Psoas muscle (tissue), 8 donors: ENCODE measurements around the gene FASLG. TPM values are rescaled to one million over a fixed set of nuclear protein-coding genes. Genes with fewer than 3 reads are reported as not detected.

Experiments used
- ATAC-seq, 4 donors: fragments of 200-7000 bp; cut with Tn5 transposase; one replicate each; pipeline ENCODE4 v1.9.1; 2020; ENCODE audit warnings: moderate library complexity in 3 of 4, mild to moderate bottlenecking in 2 of 4
- DNase-seq, 2 donors: peaks; one replicate each; pipeline ENCODE4 v3.0.0-alpha.2; 2020
- H3K27ac ChIP-seq: fragments of 200-600 bp; one replicate; pipeline ENCODE4 v1.8.0; 2022
- H3K27me3 ChIP-seq, 3 donors: fragments of 200-600 bp in 1 of 3; one replicate each; pipeline versions ENCODE4 v1.6.1 to v1.8.0; 2013 to 2022; ENCODE audit warnings: low read length in 2 of 3, mild to moderate bottlenecking in 2 of 3, moderate library complexity in 1 of 3; ENCODE audit not compliant: insufficient read depth in 3 of 3
- H3K36me3 ChIP-seq, 2 donors: fragments of 200-600 bp in 1 of 2; one replicate each; pipeline versions ENCODE4 v1.6.1 to v1.8.0; 2013 to 2022; ENCODE audit warnings: low read depth in 1 of 2, mild to moderate bottlenecking in 1 of 2, moderate library complexity in 1 of 2; ENCODE audit not compliant: insufficient read depth in 1 of 2
- H3K4me1 ChIP-seq: fragments of 200-600 bp; one replicate; pipeline ENCODE4 v1.8.0; 2022
- H3K4me3 ChIP-seq: fragments of 200-600 bp; one replicate; pipeline ENCODE4 v1.8.0; 2022; ENCODE audit warnings: mild to moderate bottlenecking
- H3K9me3 ChIP-seq: fragments of 200-600 bp; one replicate; pipeline ENCODE4 v1.8.0; 2022
- CTCF ChIP-seq: fragments of 200-600 bp; IDR thresholded peaks from one replicate; pipeline ENCODE4 v1.8.0; 2022; ENCODE audit warnings: antibody characterized with exemption
- WGBS, 3 donors: extraction: QIAGEN DNeasy Blood & Tissue Kit; methylation state at CpG; one replicate each; pipeline versions ENCODE4 v1.1.6 to v1.1.7; 2013; 5-methylcytosine and 5-hydroxymethylcytosine counted together
- intact Hi-C, 2 donors: fragments of 100-400 bp; cut with DNase I; formaldehyde crosslinking; loops; one replicate each; pipeline versions ENCODE4 v1.11.0 to v1.14.2; 2022
- polyA plus RNA-seq, 3 donors: library from polyadenylated mRNA; stranded (reverse); fragments of 200-250 nt; gene quantifications; one replicate each; pipeline ENCODE4 v1.2.3, GENCODE V29; 2013
- total RNA-seq, 4 donors: library from RNA; stranded (reverse); fragmentation: NEBNext Ultra II Directional in 2 of 4; extraction: Animal tissue kit (Norgen Biotek cat#: 25700) in 2 of 4; gene quantifications; one replicate each; pipeline versions ENCODE4 v1.2.1 to v1.2.4, GENCODE V29; 2021 to 2023
- donor health status: healthy with polysubstance abuse.
- donor health status: DM: no; HTN: no; CAD: no; lungs with moderate emphysema.
- donor health status: Bipolar disorder and iron deficiency.
- donor health status: healthy.
- donor health status: DM: yes; HTN: yes; CAD: no.
- donor health status: DM: no; HTN: no; CAD: no.
- donor health status: DM: no; HTN: no; CAD: no.
- donor health status: DM: yes; HTN: yes; CAD: no.

FASLG gene
- total and polyA plus RNA-seq, 7 donors, result 0.17 TPM; not detected in 6

- DNase-seq, result no peak
- Histone ChIP-seq H3K4me1 (no peaks in the 10 kb centered on the region), H3K36me3 (no peaks in the 10 kb centered on the region), H3K4me3 (no peak overlapping the region), H3K9me3 (no peaks in the 10 kb centered on the region), H3K27me3 (peaks cover 0 to 4% (median 0%) of the 10 kb centered on the region in 3 donors), H3K27ac (no peak overlapping the region)
- ATAC-seq, result no peak
- intact Hi-C loops, result no loop called here
- TF ChIP-seq CTCF, result no peak
- WGBS, 3 donors, result 56 to 74% (median 74%) methylated on average over 1 of the region's 1 CpG
Measured at GRCh38 chr1:172646653-172647052, 12.2 kb upstream of the FASLG start.

GRCh38 chr1:172647110-172647564 is 11.8 kb upstream of the FASLG start:
- intact Hi-C loops, result no loop called here
- ATAC-seq, result no peak
- TF ChIP-seq CTCF, result no peak

GRCh38 chr1:172647987-172648386 is 10.9 kb upstream of the FASLG start:
- Histone ChIP-seq H3K9me3 (no peaks in the 10 kb centered on the region), H3K4me1 (no peaks in the 10 kb centered on the region), H3K27me3 (peaks cover 0 to 4% (median 0%) of the 10 kb centered on the region in 3 donors), H3K27ac (no peak overlapping the region), H3K36me3 (no peaks in the 10 kb centered on the region), H3K4me3 (no peak overlapping the region)
- 86 to 90% (median 89%) methylated on average over 4 of the region's 4 CpGs for WGBS, 3 donors
- no peak for TF ChIP-seq CTCF
- DNase-seq (no peak), ATAC-seq (no peak)
- intact Hi-C loops, result no loop called here

More at GRCh38 chr1:172647110-172647564, 11.8 kb upstream of the FASLG start:
- H3K27me3 ChIP-seq, result peaks cover 0 to 4% (median 0%) of the 10 kb centered on the region in 3 donors
- H3K27ac ChIP-seq, result no peak overlapping the region
- no peak for DNase-seq
- WGBS, 3 donors, result 63 to 68% (median 64%) methylated on average over 8 of the region's 8 CpGs
- H3K36me3 ChIP-seq, result no peaks in the 10 kb centered on the region
- no peaks in the 10 kb centered on the region for H3K4me1 ChIP-seq
- no peak overlapping the region for H3K4me3 ChIP-seq
- no peaks in the 10 kb centered on the region for H3K9me3 ChIP-seq

GRCh38 chr1:172650474-172651193 is 8.3 kb upstream of the FASLG start:
- Histone ChIP-seq H3K27ac (no peak overlapping the region), H3K4me3 (no peak overlapping the region), H3K36me3 (no peaks in the 10 kb centered on the region), H3K4me1 (no peaks in the 10 kb centered on the region), H3K9me3 (no peaks in the 10 kb centered on the region), H3K27me3 (peaks cover 0 to 4% (median 0%) of the 10 kb centered on the region in 3 donors)
- DNase-seq, result no peak
- WGBS, 3 donors, result 84 to 89% (median 88%) methylated on average over 2 of the region's 2 CpGs
- ATAC-seq, result no peak
- no peak for TF ChIP-seq CTCF
- intact Hi-C loops, result no loop called here
